MV-4-11 (cell line): ENCODE results near the gene PTGES3.

Experiments
- DNase-seq: peaks from one replicate; lab custom pipeline; 2025; lab: John Stamatoyannopoulos, UW

PTGES3 gene

GRCh38 chr12:56629459-56630179, 58.5 kb downstream of the PTGES3 start:
- DNase-seq, result no peak

GRCh38 chr12:56628671-56629458, 59.2 kb downstream of the PTGES3 start:
- DNase-seq, result peak; percentile 63

- DNase-seq, result no peak
These were observed 61.4 kb downstream of the PTGES3 start for GRCh38 chr12:56626701-56627100.

- DNase-seq, result no peak
These were observed 65.5 kb downstream of the PTGES3 start for GRCh38 chr12:56622535-56622934.

GRCh38 chr12:56616925-56617324, 71.2 kb downstream of the PTGES3 start:
- no peak for DNase-seq

- no peak for DNase-seq
These were observed 71.8 kb downstream of the PTGES3 start for GRCh38 chr12:56616244-56616643.

GRCh38 chr12:56614627-56615026, 73.5 kb downstream of the PTGES3 start:
- no peak for DNase-seq
